Measurements from ENCODE around the gene TBC1D1.

The TBC1D1 gene

GRCh38 chr4:38181286-38181685 is 290.4 kb downstream of the TBC1D1 start (continued):
- TF ChIP-seq TSHZ2 (CRISPR knock-in tag; IDR thresholded peaks at IDR 0.05): no peak

GRCh38 chr4:38182334-38182998 is 291.6 kb downstream of the TBC1D1 start:
- ATAC-seq: no peak
- TF ChIP-seq RARB (CRISPR knock-in tag; IDR thresholded peaks at IDR 0.05): no peak
- no peak for TF ChIP-seq BACH2 (CRISPR knock-in tag; IDR thresholded peaks at IDR 0.05; ENCODE audit: borderline replicate concordance)
- no peak for TF ChIP-seq CREB5 (CRISPR knock-in tag; IDR thresholded peaks at IDR 0.05; ENCODE audit: low read depth)
- no peak for TF ChIP-seq ESRRG (CRISPR knock-in tag; IDR thresholded peaks at IDR 0.05)
- no peak for TF ChIP-seq ZNF70 (CRISPR knock-in tag; IDR thresholded peaks at IDR 0.05)
- no peak for TF ChIP-seq ISL1 (CRISPR knock-in tag; IDR thresholded peaks at IDR 0.05)
- TF ChIP-seq ZC3H10 (CRISPR knock-in tag; IDR thresholded peaks at IDR 0.05): no peak
- TF ChIP-seq TOX (CRISPR knock-in tag; IDR thresholded peaks at IDR 0.05; ENCODE audit: borderline replicate concordance): no peak
- no peak for TF ChIP-seq ZFP30 (CRISPR knock-in tag; IDR thresholded peaks at IDR 0.05)
- TF ChIP-seq CSDC2 (CRISPR knock-in tag; IDR thresholded peaks at IDR 0.05): no peak
- TF ChIP-seq TCF4 (CRISPR knock-in tag; IDR thresholded peaks at IDR 0.05; ENCODE audit: borderline replicate concordance): no peak
- TF ChIP-seq ZFP3 (CRISPR knock-in tag; IDR thresholded peaks at IDR 0.05): no peak
- TF ChIP-seq PATZ1 (CRISPR knock-in tag; IDR thresholded peaks at IDR 0.05; ENCODE audit: borderline replicate concordance): no peak
- no peak for TF ChIP-seq ZNF8 (CRISPR knock-in tag; IDR thresholded peaks at IDR 0.05)

- TF ChIP-seq TCF4 (CRISPR knock-in tag; IDR thresholded peaks at IDR 0.05; ENCODE audit: borderline replicate concordance) (no peak), ZNF8 (CRISPR knock-in tag; IDR thresholded peaks at IDR 0.05) (no peak), CSRNP3 (CRISPR knock-in tag; IDR thresholded peaks at IDR 0.05) (no peak), PPARA (CRISPR knock-in tag; IDR thresholded peaks at IDR 0.05; ENCODE audit: borderline replicate concordance) (no peak), ZNF565 (CRISPR knock-in tag; conservative IDR thresholded peaks at IDR 0.05; ENCODE audit: low read depth) (no peak), ZFP3 (CRISPR knock-in tag; IDR thresholded peaks at IDR 0.05) (no peak), POU6F1 (CRISPR knock-in tag; IDR thresholded peaks at IDR 0.05; ENCODE audit: borderline replicate concordance, low read depth) (no peak), ESRRG (CRISPR knock-in tag; IDR thresholded peaks at IDR 0.05) (no peak), PATZ1 (CRISPR knock-in tag; IDR thresholded peaks at IDR 0.05; ENCODE audit: borderline replicate concordance) (no peak), ZC3H10 (CRISPR knock-in tag; IDR thresholded peaks at IDR 0.05) (no peak)
- ATAC-seq: no peak
Measured at GRCh38 chr4:38184404-38184803, 293.5 kb downstream of the TBC1D1 start.
